ENCODE data around the gene DUOX1.

DNA sequence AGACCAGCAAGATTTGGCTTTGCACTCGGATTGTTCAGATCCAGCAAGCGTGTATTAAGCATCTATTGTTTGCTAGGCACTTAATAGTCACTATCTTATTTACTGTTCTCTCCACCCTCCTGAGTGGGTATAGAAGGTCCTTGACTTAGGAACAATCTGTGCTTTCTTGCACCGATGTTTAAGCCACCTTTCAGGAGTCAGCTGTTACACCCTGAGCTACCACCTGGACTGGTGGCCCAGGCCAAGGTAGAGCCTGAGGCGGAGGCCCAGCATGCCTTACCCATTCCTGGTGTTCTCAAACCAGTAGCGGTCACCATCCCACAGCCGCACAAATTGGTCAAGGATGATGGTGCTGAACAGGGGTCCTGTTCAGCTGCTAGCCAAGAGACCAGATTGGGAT lies 10.0 kb downstream of the DUOX1 start:
- TF ChIP-seq, protein P1, sequence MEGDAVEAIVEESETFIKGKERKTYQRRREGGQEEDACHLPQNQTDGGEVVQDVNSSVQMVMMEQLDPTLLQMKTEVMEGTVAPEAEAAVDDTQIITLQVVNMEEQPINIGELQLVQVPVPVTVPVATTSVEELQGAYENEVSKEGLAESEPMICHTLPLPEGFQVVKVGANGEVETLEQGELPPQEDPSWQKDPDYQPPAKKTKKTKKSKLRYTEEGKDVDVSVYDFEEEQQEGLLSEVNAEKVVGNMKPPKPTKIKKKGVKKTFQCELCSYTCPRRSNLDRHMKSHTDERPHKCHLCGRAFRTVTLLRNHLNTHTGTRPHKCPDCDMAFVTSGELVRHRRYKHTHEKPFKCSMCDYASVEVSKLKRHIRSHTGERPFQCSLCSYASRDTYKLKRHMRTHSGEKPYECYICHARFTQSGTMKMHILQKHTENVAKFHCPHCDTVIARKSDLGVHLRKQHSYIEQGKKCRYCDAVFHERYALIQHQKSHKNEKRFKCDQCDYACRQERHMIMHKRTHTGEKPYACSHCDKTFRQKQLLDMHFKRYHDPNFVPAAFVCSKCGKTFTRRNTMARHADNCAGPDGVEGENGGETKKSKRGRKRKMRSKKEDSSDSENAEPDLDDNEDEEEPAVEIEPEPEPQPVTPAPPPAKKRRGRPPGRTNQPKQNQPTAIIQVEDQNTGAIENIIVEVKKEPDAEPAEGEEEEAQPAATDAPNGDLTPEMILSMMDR (IDR thresholded peaks at IDR 0.05), result no peak
- TF ChIP-seq EZH2 (IDR thresholded peaks at IDR 0.05; ENCODE audit: borderline replicate concordance, insufficient read depth, low read depth, low read length, poor library complexity, severe bottlenecking), result no peak
